OCI-LY3 (cell line): ENCODE measurements around the gene CHMP4A.

Experiments
- H2AFZ ChIP-seq: fragments of 200-600, 300-600 bp; shearing (Covaris generic); 2 replicates; pipeline ENCODE4 v1.6.0; 2014; ENCODE audit warnings: antibody characterized with exemption, low read depth, low read length
- H3K27ac ChIP-seq: fragments of 200-600, 300-600 bp; sonication (generic); 2 replicates; pipeline ENCODE4 v1.5.1; 2014; ENCODE audit warnings: mild to moderate bottlenecking, low read length, moderate library complexity, mixed read lengths
- H3K27me3 ChIP-seq: fragments of 200-600, 300-600 bp; sonication (generic); 2 replicates; pipeline ENCODE4 v1.6.1; 2014; ENCODE audit warnings: low read depth, low read length, mixed read lengths
- H3K36me3 ChIP-seq: fragments of 200-600, 300-600 bp; sonication (generic); replicated peaks from 2 replicates; pipeline ENCODE3; 2014; ENCODE audit warnings: low read depth, low read length, mixed read lengths
- H3K4me1 ChIP-seq: fragments of 300-600, 200-600 bp; sonication (generic); 2 replicates; pipeline ENCODE4 v1.6.1; 2014; ENCODE audit warnings: low read length, mixed read lengths
- H3K4me2 ChIP-seq: fragments of 200-600, 300-600 bp; sonication (generic); 2 replicates; pipeline ENCODE4 v1.6.1; 2014; ENCODE audit warnings: low read length, mixed read lengths
- H3K4me3 ChIP-seq: fragments of 300-600, 200-600 bp; sonication (generic); 2 replicates; pipeline ENCODE4 v1.5.1; 2014; ENCODE audit warnings: antibody characterized with exemption, mild to moderate bottlenecking, low read length, moderate library complexity
- H3K79me2 ChIP-seq: fragments of 300-600, 200-600 bp; shearing (Covaris generic); 2 replicates; pipeline ENCODE4 v1.6.1; 2014; ENCODE audit warnings: mild to moderate bottlenecking, low read length, mixed read lengths
- H3K9ac ChIP-seq: fragments of 300-600, 200-600 bp; shearing (Covaris generic); 2 replicates; pipeline ENCODE4 v1.6.0; 2014; ENCODE audit warnings: mild to moderate bottlenecking, low read length, moderate library complexity
- H3K9me3 ChIP-seq: fragments of 200-600, 300-600 bp; shearing (Covaris generic); 2 replicates; pipeline ENCODE4 v1.6.1; 2014; ENCODE audit warnings: low read length, mixed read lengths; ENCODE audit not compliant: insufficient read depth
- H4K20me1 ChIP-seq: fragments of 200-600, 300-600 bp; sonication (generic); 2 replicates; pipeline ENCODE4 v1.6.1; 2016; ENCODE audit warnings: low read length, mixed read lengths; ENCODE audit not compliant: insufficient read depth
- EZH2phosphoT487 ChIP-seq: fragments of 200-600 bp; shearing (Covaris generic); IDR thresholded peaks from 2 replicates; pipeline ENCODE4 v1.6.1; 2018; ENCODE audit warnings: antibody characterized with exemption, mixed run types, low read depth
- TF ChIP-seq, protein P1 (sequence below): fragments of 200-600, 300-600 bp; sonication (generic); IDR thresholded peaks from 2 replicates; pipeline ENCODE4 v1.5.1; 2014; ENCODE audit warnings: antibody characterized with exemption, low read length, low read depth

CHMP4A gene

DNA sequence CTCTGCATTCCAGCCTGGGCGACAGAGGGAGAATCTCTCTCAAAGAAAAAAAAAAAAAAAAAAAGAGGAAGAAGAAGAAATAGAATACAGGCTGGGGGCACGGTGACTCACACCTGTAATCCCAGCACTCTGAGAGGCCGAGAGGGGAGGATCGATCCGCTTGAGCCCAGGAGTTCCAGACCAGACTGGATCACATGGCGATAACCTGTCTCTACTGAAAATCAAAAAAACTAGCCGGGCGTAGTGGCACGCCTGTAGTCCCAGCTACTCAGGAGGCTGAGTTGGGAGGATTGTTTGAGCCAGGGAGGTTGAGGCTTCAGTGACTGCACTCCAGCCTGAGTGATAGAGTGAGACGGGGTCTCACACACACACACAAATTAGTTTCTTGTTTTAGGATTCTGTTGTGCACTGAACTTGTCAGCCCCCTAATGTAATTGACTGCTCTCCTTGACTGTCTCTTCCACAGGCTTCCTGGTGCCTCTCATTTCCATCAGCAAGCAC, 30.1 kb upstream of the CHMP4A start:
- Histone ChIP-seq H3K4me2 (peak overlapping the region; percentile 82), H3K9ac (peak overlapping the region; percentile 85), H3K4me3 (peak overlapping the region; percentile 82), H4K20me1 (peaks cover 5% of the 10 kb centered on the region; the same call in 1 of the 2 replicates), H3K27ac (peak overlapping the region; percentile 93), H3K27me3 (no peaks in the 10 kb centered on the region), H3K4me1 (peaks cover 28% of the 10 kb centered on the region), H3K9me3 (no peaks in the 10 kb centered on the region), H2AFZ (peak overlapping the region; percentile 35; the same call in 1 of the 2 replicates), H3K79me2 (no peaks in the 10 kb centered on the region), H3K36me3 (peaks cover 23% of the 10 kb centered on the region)
- no peak for TF ChIP-seq EZH2phosphoT487
- TF ChIP-seq, protein P1, sequence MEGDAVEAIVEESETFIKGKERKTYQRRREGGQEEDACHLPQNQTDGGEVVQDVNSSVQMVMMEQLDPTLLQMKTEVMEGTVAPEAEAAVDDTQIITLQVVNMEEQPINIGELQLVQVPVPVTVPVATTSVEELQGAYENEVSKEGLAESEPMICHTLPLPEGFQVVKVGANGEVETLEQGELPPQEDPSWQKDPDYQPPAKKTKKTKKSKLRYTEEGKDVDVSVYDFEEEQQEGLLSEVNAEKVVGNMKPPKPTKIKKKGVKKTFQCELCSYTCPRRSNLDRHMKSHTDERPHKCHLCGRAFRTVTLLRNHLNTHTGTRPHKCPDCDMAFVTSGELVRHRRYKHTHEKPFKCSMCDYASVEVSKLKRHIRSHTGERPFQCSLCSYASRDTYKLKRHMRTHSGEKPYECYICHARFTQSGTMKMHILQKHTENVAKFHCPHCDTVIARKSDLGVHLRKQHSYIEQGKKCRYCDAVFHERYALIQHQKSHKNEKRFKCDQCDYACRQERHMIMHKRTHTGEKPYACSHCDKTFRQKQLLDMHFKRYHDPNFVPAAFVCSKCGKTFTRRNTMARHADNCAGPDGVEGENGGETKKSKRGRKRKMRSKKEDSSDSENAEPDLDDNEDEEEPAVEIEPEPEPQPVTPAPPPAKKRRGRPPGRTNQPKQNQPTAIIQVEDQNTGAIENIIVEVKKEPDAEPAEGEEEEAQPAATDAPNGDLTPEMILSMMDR, result no peak

DNA sequence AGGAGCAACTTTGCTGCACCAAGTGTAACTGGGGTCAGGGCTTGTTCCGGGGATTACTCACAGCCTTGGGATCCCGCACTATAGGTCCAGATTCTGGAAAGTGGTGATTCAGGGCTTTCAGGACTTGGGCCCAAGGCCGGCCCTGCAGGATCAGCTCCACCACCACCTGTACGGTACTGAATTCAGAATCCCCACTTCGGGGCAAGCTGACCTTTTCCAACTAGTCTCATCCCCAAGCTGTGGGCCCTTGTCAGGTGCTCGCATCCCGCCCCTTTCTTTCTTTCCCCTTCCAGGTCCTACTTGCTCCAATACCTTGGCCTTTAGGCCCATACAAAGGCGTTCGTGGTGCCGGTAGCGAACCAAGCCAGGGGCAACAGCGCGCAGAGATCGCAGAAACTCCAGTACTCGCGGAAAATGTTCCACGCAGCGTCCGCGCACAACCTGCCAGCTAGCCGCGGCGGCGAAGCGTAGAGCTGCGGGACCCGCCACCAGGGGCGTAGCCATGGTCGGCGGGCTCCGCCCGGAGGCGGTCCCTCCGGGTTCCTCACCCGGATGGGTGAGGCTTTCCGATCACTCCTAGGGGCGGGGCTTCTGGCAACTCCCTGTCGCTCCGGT, 28.6 kb upstream of the CHMP4A start:
- Histone ChIP-seq H3K79me2 (no peaks in the 10 kb centered on the region), H3K4me1 (peaks cover 18% of the 10 kb centered on the region), H3K27me3 (no peaks in the 10 kb centered on the region), H3K36me3 (peaks cover 35% of the 10 kb centered on the region), H3K9me3 (no peaks in the 10 kb centered on the region), H2AFZ (peak overlapping the region; percentile 78; the same call in 1 of the 2 replicates), H3K9ac (peak overlapping the region; percentile 85), H3K27ac (peak overlapping the region; percentile 93), H3K4me3 (peak overlapping the region; percentile 82), H4K20me1 (peaks cover 5% of the 10 kb centered on the region; the same call in 1 of the 2 replicates), H3K4me2 (peak overlapping the region; percentile 82)
- no peak for TF ChIP-seq EZH2phosphoT487
- TF ChIP-seq, protein P1, result peak; percentile 12; the same call in 1 of the 2 replicates

DNA sequence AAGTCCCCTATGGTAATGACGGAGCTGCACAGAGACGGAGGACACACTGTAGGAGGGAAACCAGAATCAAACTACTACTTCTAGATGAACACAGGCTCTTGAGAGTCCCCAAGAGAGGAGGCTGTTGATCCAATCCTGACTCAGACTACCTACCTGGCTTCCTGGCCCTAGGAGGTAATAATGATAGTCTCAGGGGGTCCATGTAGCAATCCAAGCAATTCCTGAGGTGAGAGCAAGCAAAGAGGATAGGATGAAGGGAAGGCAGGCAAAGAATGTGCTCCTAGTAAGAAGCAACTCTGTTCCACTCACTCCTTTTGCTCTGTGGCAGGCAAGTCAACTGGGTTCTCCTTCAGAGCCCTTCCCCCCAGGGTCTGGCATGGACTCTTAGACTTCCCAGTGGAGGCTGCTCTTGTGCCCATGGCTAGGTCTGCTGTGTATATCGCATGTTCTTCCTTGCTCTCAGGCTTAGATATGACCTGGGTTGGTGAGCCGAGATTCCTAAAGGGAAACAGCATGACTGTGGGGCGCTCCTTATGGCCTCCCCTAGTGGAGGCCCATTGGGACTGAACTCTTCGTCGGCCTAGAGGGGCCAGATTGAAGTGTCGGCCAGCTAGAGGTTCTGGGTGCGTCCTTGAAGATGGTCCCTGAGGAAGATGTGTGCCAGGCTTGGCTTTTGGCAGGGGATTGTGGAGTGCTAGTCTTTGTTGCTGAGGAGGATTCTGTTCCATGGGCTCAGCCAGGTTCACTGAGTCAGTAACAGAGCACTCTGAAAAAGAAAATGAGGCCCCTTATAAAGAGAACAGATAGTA, 27.0 kb upstream of the CHMP4A start:
- Histone ChIP-seq H3K4me2 (no peak overlapping the region), H3K9me3 (no peaks in the 10 kb centered on the region), H3K9ac (no peak overlapping the region), H3K27me3 (no peaks in the 10 kb centered on the region), H3K4me1 (peaks cover 11% of the 10 kb centered on the region), H3K27ac (no peak overlapping the region), H3K36me3 (peaks cover 48% of the 10 kb centered on the region), H4K20me1 (peaks cover 5% of the 10 kb centered on the region; the same call in 1 of the 2 replicates), H3K4me3 (no peak overlapping the region), H3K79me2 (no peaks in the 10 kb centered on the region), H2AFZ (no peak overlapping the region)
- TF ChIP-seq EZH2phosphoT487, result no peak
- TF ChIP-seq, protein P1, result no peak

DNA sequence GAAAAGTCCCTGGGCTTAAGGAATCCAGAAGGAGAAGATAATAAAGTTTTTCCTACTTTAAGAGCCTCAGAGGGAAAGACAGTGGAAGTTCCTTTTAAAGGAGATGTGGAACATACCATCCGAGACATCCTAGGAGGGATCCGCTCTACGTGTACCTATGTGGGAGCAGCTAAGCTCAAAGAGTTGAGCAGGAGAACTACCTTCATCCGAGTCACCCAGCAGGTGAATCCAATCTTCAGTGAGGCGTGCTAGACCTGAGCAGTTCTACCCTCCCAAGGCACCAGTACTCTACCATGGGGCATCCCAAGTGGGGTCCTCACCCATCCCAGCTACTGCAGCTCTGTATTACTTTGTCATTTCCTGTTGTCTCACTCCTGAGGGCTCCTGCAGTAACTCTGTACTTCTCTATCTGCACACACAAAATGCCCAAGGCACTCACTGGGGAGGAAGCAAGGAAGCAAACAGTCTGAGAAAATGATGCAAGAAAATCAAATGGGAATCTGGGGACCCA, 25.3 kb upstream of the CHMP4A start:
- H3K27me3 ChIP-seq, result no peaks in the 10 kb centered on the region
- H3K4me1 ChIP-seq, result peaks cover 10% of the 10 kb centered on the region
- H3K79me2 ChIP-seq, result peaks cover 1% of the 10 kb centered on the region
- H3K9ac ChIP-seq, result no peak overlapping the region
- TF ChIP-seq, protein P1, result no peak
- no peak for TF ChIP-seq EZH2phosphoT487
- no peak overlapping the region for H3K27ac ChIP-seq
- H2AFZ ChIP-seq, result no peak overlapping the region
- peaks cover 48% of the 10 kb centered on the region for H3K36me3 ChIP-seq
- H3K4me2 ChIP-seq, result no peak overlapping the region
- H4K20me1 ChIP-seq, result peaks cover 5% of the 10 kb centered on the region; the same call in 1 of the 2 replicates
- no peak overlapping the region for H3K4me3 ChIP-seq
- H3K9me3 ChIP-seq, result no peaks in the 10 kb centered on the region
